SU-DHL-6 (cell line): ENCODE data around the gene YES1.

Experiments
- H2AFZ ChIP-seq: fragments of 200-600 bp; sonication (generic); 2 replicates; pipeline ENCODE4 v1.6.1; 2014; ENCODE audit warnings: low read depth, mild to moderate bottlenecking, moderate library complexity, mixed read lengths, antibody characterized with exemption, low read length; ENCODE audit not compliant: severe bottlenecking
- H3F3A ChIP-seq: fragments of 200-600 bp; shearing (Covaris generic); 2 replicates; pipeline ENCODE4 v1.6.0; 2016; ENCODE audit warnings: antibody characterized with exemption, mild to moderate bottlenecking; ENCODE audit not compliant: insufficient read depth
- H3K27ac ChIP-seq: fragments of 200-600 bp; sonication (generic); 2 replicates; pipeline ENCODE4 v1.5.1; 2016; ENCODE audit warnings: low read depth, mild to moderate bottlenecking, low read length, moderate library complexity, mixed read lengths
- H3K27me3 ChIP-seq: fragments of 200-600 bp; sonication (generic), shearing (Covaris generic); 2 replicates; pipeline ENCODE4 v1.6.0; 2014; ENCODE audit warnings: mild to moderate bottlenecking, low read length
- H3K36me3 ChIP-seq: fragments of 200-600 bp; sonication (generic); 2 replicates; pipeline ENCODE4 v1.6.1; 2014; ENCODE audit warnings: mild to moderate bottlenecking, low read length, mixed read lengths
- H3K4me2 ChIP-seq: fragments of 300-600, 200-600 bp; shearing (Covaris generic), sonication (generic); 2 replicates; pipeline ENCODE4 v1.6.0; 2014; ENCODE audit warnings: low read length, low read depth, mild to moderate bottlenecking; ENCODE audit not compliant: poor library complexity, severe bottlenecking
- H3K4me3 ChIP-seq: fragments of 200-600 bp; sonication (generic); 2 replicates; pipeline ENCODE4 v1.5.1; 2014; ENCODE audit warnings: antibody characterized with exemption, low read length, mild to moderate bottlenecking, mixed read lengths; ENCODE audit not compliant: insufficient read depth, poor library complexity, severe bottlenecking
- H3K79me2 ChIP-seq: fragments of 200-600 bp; sonication (generic); 2 replicates; pipeline ENCODE4 v1.6.1; 2014; ENCODE audit warnings: mild to moderate bottlenecking, low read length, moderate library complexity; ENCODE audit not compliant: insufficient read depth
- H3K9ac ChIP-seq: fragments of 200-600 bp; sonication (generic); 2 replicates; pipeline ENCODE4 v1.7.0; 2014; ENCODE audit warnings: mild to moderate bottlenecking, low read length
- H3K9me2 ChIP-seq: fragments of 200-600 bp; sonication (generic); replicated peaks from 2 replicates; pipeline ENCODE4 v1.6.1; 2014; ENCODE audit warnings: low read length; ENCODE audit not compliant: insufficient read depth
- H3K9me3 ChIP-seq: fragments of 200-600 bp; sonication (generic); 2 replicates; pipeline ENCODE4 v1.6.1; 2014; ENCODE audit warnings: low read length, mixed read lengths; ENCODE audit not compliant: insufficient read depth
- H4K20me1 ChIP-seq: fragments of 200-600 bp; sonication (generic); 2 replicates; pipeline ENCODE4 v1.6.1; 2014; ENCODE audit warnings: low read depth, mild to moderate bottlenecking, antibody characterized with exemption, low read length, moderate library complexity, mixed read lengths
- CTCF ChIP-seq: fragments of 200-600 bp; sonication (generic); IDR thresholded peaks from one replicate; pipeline ENCODE4 v1.5.1; 2017; ENCODE audit warnings: antibody characterized with exemption, mild to moderate bottlenecking, low read length, moderate library complexity; ENCODE audit not compliant: insufficient read depth, poor library complexity, severe bottlenecking
- EZH2phosphoT487 ChIP-seq: fragments of 200-600 bp; sonication (generic), shearing (Covaris generic); conservative IDR thresholded peaks from 2 replicates; pipeline ENCODE4 v1.6.1; 2018; ENCODE audit warnings: mild to moderate bottlenecking, antibody characterized with exemption, low read length, moderate library complexity, mixed read lengths

The YES1 gene

GRCh38 chr18:849021-849420, 37.0 kb upstream of the YES1 start:
- no peaks in the 10 kb centered on the region for H3K9me3 ChIP-seq
- H3K27me3 ChIP-seq = no peaks in the 10 kb centered on the region
- no peak overlapping the region for H2AFZ ChIP-seq

GRCh38 chr18:848062-848861, 36.2 kb upstream of the YES1 start:
- Histone ChIP-seq H3K79me2 (no peaks in the 10 kb centered on the region), H3K9me3 (no peaks in the 10 kb centered on the region), H3K27ac (no peak overlapping the region), H2AFZ (no peak overlapping the region), H3K4me2 (no peak overlapping the region), H3F3A (no peaks in the 10 kb centered on the region), H4K20me1 (no peaks in the 10 kb centered on the region), H3K9ac (no peak overlapping the region), H3K4me3 (no peak overlapping the region), H3K27me3 (no peaks in the 10 kb centered on the region), H3K9me2 (no peaks in the 10 kb centered on the region), H3K36me3 (no peaks in the 10 kb centered on the region)
- no peak for TF ChIP-seq EZH2phosphoT487
- no peak for TF ChIP-seq CTCF

More at GRCh38 chr18:849021-849420, 37.0 kb upstream of the YES1 start:
- Histone ChIP-seq H3F3A (no peaks in the 10 kb centered on the region), H3K9me2 (no peaks in the 10 kb centered on the region), H4K20me1 (no peaks in the 10 kb centered on the region), H3K27ac (no peak overlapping the region), H3K36me3 (no peaks in the 10 kb centered on the region), H3K4me2 (no peak overlapping the region), H3K9ac (no peak overlapping the region), H3K4me3 (no peak overlapping the region), H3K79me2 (no peaks in the 10 kb centered on the region)
- TF ChIP-seq CTCF (no peak), EZH2phosphoT487 (no peak)

- no peaks in the 10 kb centered on the region for H3K27me3 ChIP-seq
- no peaks in the 10 kb centered on the region for H3K79me2 ChIP-seq
- H3K9me3 ChIP-seq = no peaks in the 10 kb centered on the region
- no peak overlapping the region for H3K9ac ChIP-seq
- TF ChIP-seq EZH2phosphoT487 = no peak
- TF ChIP-seq CTCF = no peak
- H3K36me3 ChIP-seq = no peaks in the 10 kb centered on the region
- H3K4me3 ChIP-seq = no peak overlapping the region
- H3K9me2 ChIP-seq = no peaks in the 10 kb centered on the region
- H3F3A ChIP-seq = no peaks in the 10 kb centered on the region
- H2AFZ ChIP-seq = no peak overlapping the region
- H3K4me2 ChIP-seq = no peak overlapping the region
- no peak overlapping the region for H3K27ac ChIP-seq
- no peaks in the 10 kb centered on the region for H4K20me1 ChIP-seq
Measured at GRCh38 chr18:845152-845819, 33.2 kb upstream of the YES1 start.
